ENCODE results near the gene HIBCH.
"Not testable (repeated sequence)": the region's sequence is repeated elsewhere in the genome, so short reads cannot be mapped to it uniquely, and the experiment has no call there.

GRCh38 chr2:190279256-190280134 is 40.1 kb downstream of the HIBCH start:
- not testable (repeated sequence) for TF ChIP-seq POLR2A, CTCF (IDR thresholded peaks at IDR 0.05)
